Activated T-helper 1 cell treated with anti-CD3 and anti-CD28 coated beads, Interleukin-2, amount 50 U/mL, for 16 hours (primary cell): ENCODE measurements around the gene JMJD7.
"Not testable (repeated sequence)": the region's sequence is repeated elsewhere in the genome, so short reads cannot be mapped to it uniquely, and the experiment has no call there.

Experiments used
- DNase-seq, 2 donors: peaks; one replicate each; pipeline ENCODE4 v3.0.0-alpha.2; 2020; ENCODE audit warnings: low read depth in 1 of 2, low spot score in 1 of 2

The JMJD7 gene

DNA sequence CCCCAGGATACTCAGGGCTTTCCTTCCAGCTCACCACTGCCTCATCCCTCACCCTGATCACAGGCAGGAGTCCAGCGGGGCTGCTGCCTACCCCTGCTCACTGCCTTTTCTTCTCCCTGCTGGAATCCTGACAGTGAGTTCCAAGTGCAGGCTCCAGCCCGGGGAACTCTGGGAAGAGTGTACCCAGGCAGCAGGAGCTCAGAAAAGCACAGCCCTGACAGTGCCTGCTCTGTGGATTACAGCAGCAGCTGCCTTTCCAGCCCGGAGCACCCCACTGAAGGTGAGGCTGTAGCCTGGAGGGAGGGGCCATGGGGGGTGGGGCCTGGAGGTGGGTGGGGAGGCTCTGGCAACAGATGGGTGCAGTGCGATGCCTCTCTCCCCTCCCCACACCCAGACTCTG, 6.1 kb upstream of the JMJD7 start:
- no peak for DNase-seq

GRCh38 chr15:41822471-41822870, 5.4 kb upstream of the JMJD7 start:
- DNase-seq: no peak

GRCh38 chr15:41822957-41823356, 4.9 kb upstream of the JMJD7 start:
- DNase-seq: no peak

- DNase-seq: no peak
These were observed 4.4 kb upstream of the JMJD7 start for GRCh38 chr15:41823502-41823901.

DNA sequence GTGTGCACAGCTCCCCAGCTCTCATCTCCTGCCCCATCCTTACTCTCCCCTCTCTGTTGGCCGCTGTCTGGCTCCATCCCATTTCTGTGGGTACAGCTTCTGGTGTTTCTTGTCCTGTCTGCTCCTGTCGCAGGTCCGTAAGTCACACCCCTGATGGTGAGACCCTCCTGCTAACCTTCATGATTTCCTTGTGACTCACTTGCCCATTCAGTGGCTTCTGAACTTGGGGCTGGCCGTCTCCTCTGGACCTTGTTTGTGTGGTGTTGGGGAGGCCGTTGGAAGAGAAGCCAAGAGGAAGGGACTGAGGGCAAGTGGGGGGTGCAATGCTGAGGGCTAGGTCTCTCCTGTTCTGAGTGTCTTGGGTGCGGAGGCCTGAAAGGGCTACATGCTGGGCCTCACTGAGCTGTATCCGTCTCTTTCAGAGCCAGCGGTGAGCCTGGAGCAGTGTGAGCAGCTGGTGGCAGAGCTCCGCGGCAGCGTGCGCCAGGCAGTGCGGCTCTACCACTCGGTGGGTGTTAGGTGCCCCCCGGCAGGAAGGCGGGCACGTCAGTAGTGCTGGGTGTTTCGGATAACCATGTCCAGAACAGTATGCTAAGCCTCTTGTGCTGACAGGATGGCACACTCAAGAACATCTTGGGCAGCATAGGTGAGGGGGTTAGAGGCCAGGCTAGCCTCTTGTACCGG, 3.7 kb upstream of the JMJD7 start:
- no peak for DNase-seq

DNA sequence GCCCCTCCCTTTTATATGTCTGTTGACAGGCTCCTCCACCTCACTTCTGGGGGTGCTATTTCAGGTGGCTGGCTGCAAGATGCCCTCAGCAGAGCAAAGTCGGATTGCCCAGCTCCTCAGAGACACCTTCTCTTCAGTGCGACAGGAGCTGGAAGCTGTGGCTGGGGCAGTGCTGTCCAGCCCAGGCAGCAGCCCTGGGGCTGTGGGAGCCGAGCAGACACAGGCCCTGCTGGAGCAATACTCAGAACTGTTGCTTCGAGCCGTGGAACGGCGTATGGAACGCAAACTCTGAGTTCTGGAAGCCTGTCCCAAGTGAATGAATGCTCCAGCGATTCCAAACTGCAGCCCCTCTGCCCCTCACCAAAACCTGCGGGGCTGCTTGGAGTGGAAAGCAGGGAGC, 2.7 kb upstream of the JMJD7 start:
- no peak for DNase-seq

DNA sequence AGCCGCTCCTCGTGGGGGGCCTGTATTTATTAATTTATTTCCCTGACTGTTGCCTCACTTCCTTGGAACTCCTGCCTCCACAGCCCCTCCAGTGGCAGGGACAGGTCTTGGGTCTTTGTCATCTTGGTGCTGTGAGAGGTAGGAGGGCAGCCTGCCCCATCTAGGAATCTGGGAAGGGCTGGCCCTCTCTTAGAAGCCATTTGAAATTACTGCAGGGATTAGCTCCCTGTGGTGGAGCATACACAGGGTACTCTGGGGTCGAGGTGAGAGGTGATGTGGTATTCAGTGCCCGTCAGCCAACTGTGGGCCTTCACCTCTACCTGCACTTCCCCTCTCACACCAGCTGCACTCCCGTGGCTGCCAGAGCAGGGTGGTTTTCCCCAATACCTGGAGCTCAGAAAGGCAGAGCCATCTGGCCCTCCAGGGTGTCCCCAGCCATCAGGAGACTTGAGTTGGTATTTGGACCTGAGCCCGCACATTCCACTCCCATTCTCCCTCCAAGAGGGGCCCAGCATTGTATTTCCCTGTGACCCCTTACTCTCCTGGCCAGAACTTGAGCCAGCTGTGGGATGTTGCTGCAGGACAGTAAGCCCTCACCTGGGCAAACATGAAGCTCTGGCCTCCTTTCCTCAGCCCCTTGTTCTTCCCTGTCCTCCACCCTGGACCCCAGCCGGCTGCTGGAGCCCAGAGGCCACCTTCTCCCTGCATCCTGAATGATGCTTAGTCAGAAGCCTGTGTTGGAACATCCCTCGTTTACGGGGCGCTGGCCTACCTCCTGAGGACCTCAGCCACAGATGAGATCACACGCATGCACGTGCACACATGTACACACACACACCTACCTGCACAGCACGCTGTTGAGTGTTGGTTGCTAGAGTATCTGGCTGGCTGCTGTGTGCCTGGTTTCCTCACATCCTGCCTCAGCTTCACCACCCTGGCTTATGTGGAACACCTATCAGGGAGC, 2.0 kb upstream of the JMJD7 start:
- no peak for DNase-seq

DNA sequence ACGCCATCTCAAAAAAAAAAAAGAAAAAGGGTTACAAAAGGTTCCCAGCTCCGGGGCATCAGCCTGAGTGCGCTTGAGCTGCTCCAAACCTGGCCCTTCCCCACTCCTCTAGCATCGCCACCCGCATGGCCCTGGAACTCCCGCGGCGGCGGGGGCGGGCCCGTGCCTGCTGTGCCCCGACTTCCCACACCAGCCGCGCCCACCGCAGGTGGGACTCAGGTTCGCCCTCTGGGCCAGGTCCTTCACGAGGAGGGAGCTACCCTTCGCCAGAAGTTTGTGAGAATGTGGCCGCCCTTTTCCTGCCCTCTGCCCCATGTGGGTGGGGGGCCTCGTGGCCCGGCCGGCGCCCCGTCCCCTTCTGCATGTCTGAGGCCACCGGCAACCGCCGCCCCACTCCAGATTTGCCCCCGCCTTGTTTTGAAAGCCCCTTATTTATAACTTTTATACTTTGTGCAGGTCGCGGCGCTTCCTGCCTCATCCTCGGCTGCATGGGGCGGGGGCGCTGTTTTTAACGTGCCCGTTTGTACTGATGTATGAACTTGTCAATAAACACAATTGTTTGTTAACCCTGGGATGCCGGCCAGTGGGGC, 507 bp upstream of the JMJD7 start:
- DNase-seq: peak in 1 of 2 donors; percentile 15

DNA sequence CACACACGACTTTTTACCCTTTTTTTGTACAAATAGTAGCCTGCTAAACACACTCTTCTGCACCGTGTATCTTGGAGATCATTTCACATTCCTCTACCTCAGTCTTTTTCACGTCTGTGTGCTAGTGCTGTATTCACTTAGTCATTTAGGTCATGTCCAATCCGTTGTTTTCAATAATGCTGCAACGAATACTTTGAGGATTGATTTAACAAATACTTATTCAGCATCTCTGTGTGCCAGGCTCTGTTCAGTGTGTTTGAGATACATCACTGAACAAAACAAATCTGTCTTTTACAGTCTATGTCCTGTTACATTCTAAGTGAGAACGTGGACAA, 882 bp downstream of the JMJD7 start:
- DNase-seq: no peak

- DNase-seq: no peak
These were observed 2.2 kb downstream of the JMJD7 start for GRCh38 chr15:41829959-41830646.

DNA sequence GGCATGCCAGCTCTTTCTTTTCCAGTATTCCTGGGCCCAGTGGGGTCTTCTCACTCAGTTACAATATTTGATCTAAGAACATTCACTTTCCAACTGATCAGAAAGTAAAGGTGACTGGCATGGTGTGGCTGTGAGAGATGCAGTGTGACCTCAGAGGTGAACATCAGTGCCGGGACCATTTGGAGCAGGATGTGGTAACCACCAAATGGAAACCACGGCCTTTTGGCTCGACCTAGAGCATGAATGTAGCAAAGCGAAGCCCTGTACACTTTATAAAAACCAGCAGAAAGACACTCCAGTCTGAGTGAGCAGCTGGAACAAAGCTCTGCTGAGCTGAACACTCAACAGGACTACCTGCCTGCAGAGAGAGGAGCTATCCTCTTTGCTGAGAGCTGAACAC, 3.4 kb downstream of the JMJD7 start:
- DNase-seq: not testable (repeated sequence)

- DNase-seq: no peak
These were observed 4.3 kb downstream of the JMJD7 start for GRCh38 chr15:41832208-41832607.

DNA sequence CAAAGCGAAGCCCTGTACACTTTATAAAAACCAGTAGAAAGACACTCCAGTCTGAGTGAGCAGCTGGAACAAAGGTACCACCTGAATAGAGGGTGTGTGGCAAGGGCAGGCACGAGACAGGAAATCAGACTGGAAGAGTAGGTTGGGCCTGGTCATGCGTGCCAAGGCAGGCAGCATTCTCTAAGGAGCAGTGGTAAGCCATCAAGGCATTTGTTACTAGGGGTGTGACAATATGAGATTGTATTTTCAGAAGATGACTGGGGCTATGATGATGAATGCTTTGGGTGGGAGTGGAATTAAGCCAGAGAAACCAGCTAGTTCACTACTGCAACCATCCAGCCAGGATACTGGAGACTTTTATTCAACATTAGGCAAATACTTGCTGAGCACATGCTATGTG, 5.0 kb downstream of the JMJD7 start:
- no peak for DNase-seq

DNA sequence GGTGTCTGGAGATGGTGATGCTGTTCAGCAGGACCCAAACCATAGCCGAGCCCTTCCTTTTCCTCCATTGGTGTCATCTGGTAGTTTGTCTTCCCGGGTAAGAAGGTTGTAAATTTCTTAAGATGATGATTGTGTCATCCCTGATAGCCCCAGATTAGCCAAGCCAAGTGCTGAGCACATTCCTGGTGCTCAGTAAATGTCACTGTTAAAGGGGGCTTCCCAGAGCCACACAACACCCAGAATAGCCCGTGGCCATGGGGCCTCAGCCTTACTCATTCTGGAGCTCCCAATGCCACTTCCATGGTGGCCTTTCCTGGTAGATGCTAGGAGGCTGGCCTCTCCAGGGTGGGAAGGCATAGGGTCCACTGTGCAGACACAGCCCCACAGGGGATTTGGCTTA, 6.2 kb downstream of the JMJD7 start:
- no peak for DNase-seq

GRCh38 chr15:41836073-41836472, 8.2 kb downstream of the JMJD7 start:
- DNase-seq: no peak

DNA sequence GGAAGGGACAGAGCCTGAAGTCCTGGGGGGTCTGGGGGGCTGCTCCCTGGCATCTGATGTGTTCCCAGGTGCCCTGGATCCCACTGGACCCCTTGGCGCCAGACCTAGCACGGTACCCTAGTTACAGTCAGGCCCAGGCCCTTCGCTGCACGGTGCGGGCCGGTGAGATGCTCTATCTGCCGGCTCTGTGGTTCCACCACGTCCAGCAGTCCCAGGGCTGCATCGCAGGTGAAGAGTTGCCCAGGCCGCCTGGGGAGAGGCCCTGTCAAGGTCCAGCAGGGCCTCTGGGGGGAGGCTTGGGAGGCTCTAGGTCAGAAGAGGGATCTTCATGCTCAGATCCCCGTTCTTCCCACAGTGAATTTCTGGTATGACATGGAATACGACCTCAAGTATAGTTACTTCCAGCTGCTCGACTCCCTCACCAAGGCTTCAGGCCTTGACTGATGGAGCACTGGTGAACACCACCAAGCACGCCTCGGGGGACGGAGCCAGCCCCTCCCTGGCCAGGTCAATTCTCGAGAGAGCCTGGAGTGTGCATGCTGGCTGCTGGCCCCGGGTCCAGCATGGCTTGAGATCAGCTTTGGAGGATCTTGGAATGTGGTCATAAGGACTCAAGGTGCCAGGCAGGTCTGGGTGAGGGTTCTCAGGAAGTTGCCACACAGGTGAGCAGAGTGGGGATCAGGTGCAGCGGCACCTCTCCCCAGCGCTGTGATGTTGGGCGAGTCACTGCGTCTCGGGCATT, 9.0 kb downstream of the JMJD7 start:
- no peak for DNase-seq

- no peak for DNase-seq
These were observed 10.6 kb downstream of the JMJD7 start, which contains the start of gene PLA2G4B for GRCh38 chr15:41838400-41838897. Gene PLA2G4B, plus strand, starts transcription at chr15:41838847. Its CDS starts 67 bp downstream, at chr15:41838914.

- no peak for DNase-seq
These were observed 12.0 kb downstream of the JMJD7 start for GRCh38 chr15:41839781-41840491.

GRCh38 chr15:41840673-41841072, 12.8 kb downstream of the JMJD7 start:
- no peak for DNase-seq

GRCh38 chr15:41841131-41841530, 13.2 kb downstream of the JMJD7 start:
- DNase-seq: no peak
